ENCODE data around the gene FGD3. TPM values are rescaled to one million over a fixed set of nuclear protein-coding genes. Genes with fewer than 3 reads are reported as not detected.

The FGD3 gene
- total and polyA plus RNA-seq, 2 donors (not counting 1 experiment from before 2014, with no cell fraction given), result not detected

DNA sequence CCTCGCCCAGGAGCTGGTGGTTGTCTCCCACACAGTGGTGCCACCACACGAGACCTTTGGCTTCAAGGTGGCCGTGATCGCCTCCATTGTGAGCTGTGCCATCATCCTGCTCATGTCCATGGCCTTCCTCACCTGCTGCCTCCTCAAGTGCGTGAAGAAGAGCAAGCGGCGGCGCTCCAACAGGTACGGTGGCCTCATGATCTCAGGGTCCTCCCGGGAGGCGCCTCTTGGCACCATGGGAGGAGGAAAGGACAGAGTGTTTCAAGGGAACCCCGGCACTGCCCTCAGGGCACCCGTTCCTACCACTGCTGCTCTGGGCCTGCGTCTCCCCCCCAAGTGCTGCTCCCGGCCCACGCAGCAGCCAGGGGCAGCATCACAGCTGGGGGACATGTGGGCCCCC, 130.5 kb downstream of the FGD3 start:
- H4K20me1 ChIP-seq (ENCODE audit: control insufficient read depth, extremely low read depth, insufficient read depth, low read length), result no peaks in the 10 kb centered on the region
- H3K27me3 ChIP-seq (ENCODE audit: control insufficient read depth, insufficient read depth, low read length), result no peaks in the 10 kb centered on the region
- no peaks in the 10 kb centered on the region for H3K79me2 ChIP-seq (ENCODE audit: control insufficient read depth, insufficient read depth, low read length)
- peaks cover 3% of the 10 kb centered on the region for H3K4me1 ChIP-seq (ENCODE audit: control insufficient read depth, extremely low read depth, insufficient read depth, low read length)
- TF ChIP-seq CTCF (conservative IDR thresholded peaks at IDR 0.05 in 1 of 2, IDR thresholded peaks at IDR 0.05 in 1 of 2; ENCODE audit: low read depth in 1 of 2, low read length in 2 of 2) (no peak), EZH2 (IDR thresholded peaks at IDR 0.05; ENCODE audit: low read length, missing control alignments) (no peak)
- no peak overlapping the region for H3K4me2 ChIP-seq (ENCODE audit: extremely low read depth, insufficient read depth, low read length)
- H3K9me3 ChIP-seq (ENCODE audit: control insufficient read depth, insufficient read depth, low read depth, low read length), result no peaks in the 10 kb centered on the region
- H3K36me3 ChIP-seq (ENCODE audit: control insufficient read depth, insufficient read depth, low read length), result no peaks in the 10 kb centered on the region
- no peak overlapping the region for H3K27ac ChIP-seq (ENCODE audit: insufficient read depth, low read length)
- no peak overlapping the region for H2AFZ ChIP-seq (ENCODE audit: low read length)
- no peak for DNase-seq (ENCODE audit: low read depth in 2 of 2)
- H3K4me3 ChIP-seq (replicated peaks in 1 of 4; ENCODE audit: control extremely low read depth in 1 of 4, insufficient read depth in 1 of 4, low read depth in 3 of 4, low read length in 4 of 4), result no peak overlapping the region
- H3K9ac ChIP-seq (ENCODE audit: insufficient read depth, low read length), result no peak overlapping the region

GRCh38 chr9:93079371-93079770, 132.0 kb downstream of the FGD3 start:
- no peak overlapping the region for H3K4me2 ChIP-seq (ENCODE audit: extremely low read depth, insufficient read depth, low read length)
- no peaks in the 10 kb centered on the region for H3K36me3 ChIP-seq (ENCODE audit: control insufficient read depth, insufficient read depth, low read length)
- no peaks in the 10 kb centered on the region for H4K20me1 ChIP-seq (ENCODE audit: control insufficient read depth, extremely low read depth, insufficient read depth, low read length)
- no peak overlapping the region for H3K9ac ChIP-seq (ENCODE audit: insufficient read depth, low read length)
- no peak for DNase-seq (ENCODE audit: low read depth in 2 of 2)
- no peaks in the 10 kb centered on the region for H3K79me2 ChIP-seq (ENCODE audit: control insufficient read depth, insufficient read depth, low read length)
- H2AFZ ChIP-seq (ENCODE audit: low read length), result no peak overlapping the region
- H3K4me3 ChIP-seq (replicated peaks in 1 of 4; ENCODE audit: control extremely low read depth in 1 of 4, insufficient read depth in 1 of 4, low read depth in 3 of 4, low read length in 4 of 4), result no peak overlapping the region
- TF ChIP-seq CTCF (conservative IDR thresholded peaks at IDR 0.05 in 1 of 2, IDR thresholded peaks at IDR 0.05 in 1 of 2; ENCODE audit: low read depth in 1 of 2, low read length in 2 of 2), result no peak
- no peaks in the 10 kb centered on the region for H3K27me3 ChIP-seq (ENCODE audit: control insufficient read depth, insufficient read depth, low read length)
- H3K4me1 ChIP-seq (ENCODE audit: control insufficient read depth, extremely low read depth, insufficient read depth, low read length), result peaks cover 3% of the 10 kb centered on the region
- H3K9me3 ChIP-seq (ENCODE audit: control insufficient read depth, insufficient read depth, low read depth, low read length), result no peaks in the 10 kb centered on the region
- no peak overlapping the region for H3K27ac ChIP-seq (ENCODE audit: insufficient read depth, low read length)

GRCh38 chr9:93080406-93080805, 133.1 kb downstream of the FGD3 start:
- DNase-seq (ENCODE audit: low read depth in 2 of 2), result no peak
- Histone ChIP-seq H3K4me3 (replicated peaks in 1 of 4; ENCODE audit: control extremely low read depth in 1 of 4, insufficient read depth in 1 of 4, low read depth in 3 of 4, low read length in 4 of 4) (no peak overlapping the region), H3K27ac (ENCODE audit: insufficient read depth, low read length) (no peak overlapping the region), H2AFZ (ENCODE audit: low read length) (no peak overlapping the region), H3K79me2 (ENCODE audit: control insufficient read depth, insufficient read depth, low read length) (no peaks in the 10 kb centered on the region), H3K36me3 (ENCODE audit: control insufficient read depth, insufficient read depth, low read length) (no peaks in the 10 kb centered on the region), H3K4me2 (ENCODE audit: extremely low read depth, insufficient read depth, low read length) (no peak overlapping the region), H3K27me3 (ENCODE audit: control insufficient read depth, insufficient read depth, low read length) (no peaks in the 10 kb centered on the region), H4K20me1 (ENCODE audit: control insufficient read depth, extremely low read depth, insufficient read depth, low read length) (no peaks in the 10 kb centered on the region), H3K9me3 (ENCODE audit: control insufficient read depth, insufficient read depth, low read depth, low read length) (no peaks in the 10 kb centered on the region), H3K4me1 (ENCODE audit: control insufficient read depth, extremely low read depth, insufficient read depth, low read length) (peaks cover 3% of the 10 kb centered on the region), H3K9ac (ENCODE audit: insufficient read depth, low read length) (no peak overlapping the region)
- TF ChIP-seq CTCF (conservative IDR thresholded peaks at IDR 0.05 in 1 of 2, IDR thresholded peaks at IDR 0.05 in 1 of 2; ENCODE audit: low read depth in 1 of 2, low read length in 2 of 2) (no peak), EZH2 (IDR thresholded peaks at IDR 0.05; ENCODE audit: low read length, missing control alignments) (no peak)

Data from fibroblast of lung (primary cell).